GM19351 (cell line): ENCODE results near the gene USP28.
A peak's percentile ranks its signal among the peaks of the same experiment; 100 is the strongest.

Source experiments
- ATAC-seq: cut with Tn5 transposase; IDR thresholded peaks from one replicate; pipeline ENCODE4 v1.9.1; 2021; ENCODE audit warnings: mild to moderate bottlenecking, moderate library complexity; ENCODE audit not compliant: unreplicated experiment

USP28 gene

DNA sequence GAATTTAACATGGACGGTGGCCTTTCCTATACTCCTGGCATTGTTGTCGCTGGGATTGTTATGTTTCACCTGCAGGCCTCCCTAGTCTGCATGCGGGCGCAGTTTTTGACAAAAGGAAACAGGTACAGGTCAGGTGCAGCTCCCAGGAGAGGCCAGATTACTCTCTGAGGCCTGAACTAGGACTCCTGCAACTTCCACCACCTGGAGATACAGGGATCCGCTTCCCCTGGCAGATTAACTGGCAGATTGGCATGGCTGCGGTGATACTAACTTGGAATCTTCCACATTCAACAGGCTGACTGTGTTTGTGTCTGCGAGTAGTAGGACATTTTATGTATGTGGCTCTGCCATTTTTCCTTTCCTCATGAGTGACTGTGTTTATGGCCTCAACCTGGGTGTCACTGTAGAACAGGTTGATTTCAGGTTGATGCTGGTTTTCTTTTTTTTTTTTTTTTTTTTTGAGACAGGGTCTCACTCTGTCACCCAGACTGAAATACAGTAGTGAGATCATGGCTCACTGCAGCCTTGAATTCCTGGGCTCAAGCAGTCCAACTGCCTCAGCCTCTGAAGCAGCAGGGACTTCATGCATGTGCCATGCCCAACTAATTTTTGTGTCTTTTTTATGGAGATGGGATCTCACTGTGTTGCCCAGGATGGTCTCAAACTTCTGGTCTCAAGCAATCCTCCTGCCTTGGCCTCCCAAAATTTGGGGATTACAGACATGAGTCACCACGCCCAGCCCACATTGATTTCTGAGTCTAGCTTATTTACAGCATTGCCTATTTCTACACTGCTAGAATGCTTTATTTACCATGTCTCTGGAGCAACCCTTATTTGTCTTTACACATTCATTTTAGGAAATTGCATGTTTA, 1.7 kb upstream of the USP28 start:
- no peak for ATAC-seq

DNA sequence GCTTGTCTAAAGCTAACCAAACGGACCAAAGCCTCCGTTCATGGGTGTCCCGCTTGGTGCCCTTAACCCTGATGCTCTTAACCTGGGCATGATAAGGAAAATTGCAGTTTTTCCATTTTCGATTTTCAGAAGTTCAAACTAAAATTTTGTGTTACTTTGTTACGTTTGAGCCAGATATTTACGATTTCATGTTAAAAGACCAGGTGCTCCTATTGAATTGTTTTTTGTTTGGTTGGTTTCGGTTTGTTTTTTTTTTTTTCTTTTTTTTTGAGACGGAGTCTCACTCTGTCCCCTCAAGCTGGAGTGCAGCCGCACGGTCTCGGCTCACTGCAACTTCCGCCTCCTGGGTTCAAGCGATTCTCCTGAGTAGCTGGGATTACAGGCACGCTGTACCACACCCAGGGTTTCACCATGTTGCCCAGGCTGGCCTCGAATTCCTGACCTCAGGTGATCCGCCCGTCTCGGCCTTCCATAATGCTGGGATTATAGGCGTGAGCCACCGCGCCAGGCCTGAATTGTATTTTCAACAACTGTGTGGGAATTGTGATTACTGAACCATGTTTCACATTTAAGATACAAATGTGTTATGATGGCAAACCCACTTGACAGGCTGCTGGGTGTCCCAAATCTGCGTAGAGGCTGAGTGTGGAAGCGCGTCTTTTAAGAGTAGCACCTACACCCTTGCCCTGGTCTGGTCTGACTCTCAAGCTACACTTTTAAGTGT, 864 bp upstream of the USP28 start:
- ATAC-seq: no peak

DNA sequence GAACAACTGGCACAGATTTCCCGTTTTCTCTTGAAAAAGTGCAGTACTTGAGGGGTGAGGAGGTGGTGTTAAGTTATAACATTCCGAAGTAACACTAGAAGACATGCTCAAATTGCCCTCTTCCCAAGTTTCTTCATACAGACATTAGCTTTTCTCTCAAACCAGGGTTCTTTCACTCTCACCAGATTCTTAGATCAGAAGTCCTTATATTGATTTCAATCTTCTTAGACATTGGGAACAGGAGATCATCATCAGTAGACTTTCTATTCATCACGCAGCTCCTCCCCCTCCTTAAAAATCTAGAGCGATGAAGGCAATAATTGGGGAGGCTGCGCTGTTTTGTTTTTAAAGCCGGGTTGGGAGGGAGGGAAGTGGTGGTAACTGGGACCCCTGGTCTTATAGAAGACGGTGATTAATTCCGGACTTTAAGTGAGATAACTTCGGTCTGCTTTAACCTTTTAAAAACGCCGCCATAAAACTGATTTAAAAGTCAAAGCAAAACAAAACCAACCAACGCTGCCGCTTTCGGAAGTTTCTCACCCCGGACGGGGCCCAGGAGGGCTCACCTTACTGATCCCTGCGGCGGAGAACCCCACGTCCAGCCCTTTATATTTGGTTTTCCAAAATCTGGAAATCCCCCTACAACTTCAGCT, 665 bp downstream of the USP28 start:
- peak; percentile 36 for ATAC-seq

- no peak for ATAC-seq
These were observed 1.3 kb downstream of the USP28 start for GRCh38 chr11:113874096-113874495.

DNA sequence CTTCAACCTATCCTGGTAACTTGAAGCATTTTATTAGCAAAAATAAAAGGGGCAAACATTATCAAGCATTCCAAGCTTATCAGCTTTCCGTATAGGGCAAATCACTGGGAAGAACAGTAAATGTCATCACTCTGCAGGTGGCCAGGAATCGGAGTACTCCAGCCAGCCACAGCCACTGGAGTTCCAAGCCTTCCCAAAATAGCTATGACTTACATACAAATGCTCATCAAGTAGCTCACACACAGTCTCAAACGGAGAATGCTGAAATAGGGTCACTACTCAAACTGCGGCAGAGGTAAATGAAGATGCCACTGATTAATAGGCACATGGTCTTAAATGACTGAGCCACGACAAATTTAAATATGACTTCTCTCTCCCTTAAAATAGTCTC, 2.1 kb downstream of the USP28 start:
- no peak for ATAC-seq

GRCh38 chr11:113871336-113871735, 4.0 kb downstream of the USP28 start:
- ATAC-seq: no peak

GRCh38 chr11:113867843-113868503, 7.4 kb downstream of the USP28 start:
- no peak for ATAC-seq

- no peak for ATAC-seq
These were observed 9.5 kb downstream of the USP28 start for GRCh38 chr11:113865873-113866272.

DNA sequence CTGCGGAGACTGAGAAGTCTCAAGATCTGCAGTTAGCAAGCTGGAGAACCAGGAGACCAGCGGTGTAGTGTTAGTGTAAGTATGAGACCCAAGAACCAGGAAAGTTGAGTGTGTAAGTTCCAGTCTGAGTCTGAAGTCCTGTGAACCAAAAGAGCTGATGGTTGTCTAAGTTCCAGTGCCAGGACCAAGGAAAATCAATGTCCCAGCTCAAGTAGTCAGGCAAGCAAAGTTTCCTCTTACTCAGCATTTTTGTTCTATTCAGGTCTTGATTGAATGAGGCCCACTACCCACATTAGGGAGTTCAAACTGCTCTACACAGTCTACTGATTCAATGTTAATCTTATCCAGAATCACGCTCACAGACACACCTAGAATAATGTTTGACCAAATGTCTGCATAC, 11.0 kb downstream of the USP28 start:
- ATAC-seq: no peak

DNA sequence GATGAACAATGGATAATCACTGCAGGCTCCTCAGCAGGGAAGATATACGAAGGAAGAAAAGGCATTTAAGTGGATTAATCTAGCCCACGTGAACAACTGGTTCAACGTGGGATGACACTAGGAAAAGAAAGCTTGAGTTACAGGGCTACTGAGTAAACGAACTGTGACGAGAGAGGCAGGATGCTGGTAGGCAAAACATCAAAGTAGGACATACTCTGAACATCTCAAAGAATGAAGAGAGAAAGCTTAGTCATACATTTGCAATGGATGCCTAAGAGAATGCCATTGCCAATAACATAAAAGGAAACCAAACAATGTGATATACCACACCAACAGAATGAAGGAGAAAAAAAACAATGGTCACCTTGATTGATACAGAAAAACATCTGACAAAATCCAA, 12.9 kb downstream of the USP28 start:
- no peak for ATAC-seq

GRCh38 chr11:113859665-113860064, 15.7 kb downstream of the USP28 start:
- no peak for ATAC-seq

GRCh38 chr11:113856966-113857759, 18.2 kb downstream of the USP28 start:
- no peak for ATAC-seq

- no peak for ATAC-seq
These were observed 19.6 kb downstream of the USP28 start for GRCh38 chr11:113855803-113856202.

- no peak for ATAC-seq
These were observed 25.2 kb downstream of the USP28 start for GRCh38 chr11:113850188-113850587.

DNA sequence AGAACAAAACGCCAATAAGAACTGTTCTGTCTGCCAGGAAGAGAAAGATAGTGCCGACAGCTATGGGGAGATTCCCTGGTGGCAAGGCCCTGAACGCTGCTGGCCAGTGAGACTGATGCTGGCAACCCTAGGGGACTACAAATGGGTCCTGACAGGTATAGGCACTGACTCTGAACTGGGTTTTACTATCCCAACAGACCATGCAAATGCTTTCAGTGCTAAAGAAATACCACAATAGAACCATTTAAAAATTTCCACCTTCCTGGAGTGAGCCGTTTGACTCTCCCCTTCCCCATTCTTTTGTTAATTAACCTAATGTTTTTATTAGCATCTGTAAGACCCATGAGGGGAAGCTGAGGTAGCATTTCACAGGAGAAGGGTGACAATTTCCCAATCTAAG, 25.7 kb downstream of the USP28 start:
- ATAC-seq: no peak

DNA sequence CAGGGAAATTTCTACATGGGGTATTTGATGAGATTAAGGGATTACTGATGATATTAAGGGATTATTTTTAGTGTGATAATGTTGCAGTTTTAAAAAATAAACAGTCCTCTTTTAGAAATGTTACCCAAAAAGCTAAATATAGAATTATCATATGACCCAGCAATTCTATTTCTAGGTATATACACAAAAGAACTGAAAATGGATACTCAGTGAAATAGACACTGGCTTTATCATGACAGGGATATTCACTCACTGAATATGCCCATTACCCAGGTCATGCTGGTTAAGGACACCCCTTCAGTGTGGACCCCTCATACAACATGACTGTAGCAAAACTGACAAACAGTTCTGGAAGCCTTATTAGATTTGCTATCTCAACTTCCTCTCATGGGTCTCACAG, 27.8 kb downstream of the USP28 start:
- no peak for ATAC-seq

- no peak for ATAC-seq
These were observed 28.3 kb downstream of the USP28 start for GRCh38 chr11:113847111-113847510.

DNA sequence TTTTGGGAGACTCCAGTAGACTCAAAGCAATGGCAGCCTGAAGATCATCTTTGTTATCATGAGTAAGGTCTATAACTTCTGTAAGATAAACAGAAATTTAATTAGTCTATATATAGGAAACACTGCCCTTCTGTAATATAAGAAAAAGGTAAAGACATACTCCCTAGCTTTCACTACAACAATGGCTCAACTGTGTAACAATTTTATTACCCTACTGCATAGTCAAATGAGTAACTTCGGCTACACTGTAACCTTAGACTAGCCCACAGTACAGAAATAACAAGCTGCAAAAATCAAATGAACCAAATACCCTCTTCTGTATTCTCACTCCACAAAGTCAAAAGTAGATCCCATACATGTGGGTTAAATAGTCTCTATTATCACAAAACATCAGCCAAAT, 33.7 kb downstream of the USP28 start:
- ATAC-seq: no peak

- no peak for ATAC-seq
These were observed 34.3 kb downstream of the USP28 start for GRCh38 chr11:113840932-113841664.

GRCh38 chr11:113839842-113840241, 35.5 kb downstream of the USP28 start:
- peak; percentile 87 for ATAC-seq
